ENCODE data around the gene NKTR.
"Not testable (repeated sequence)": the region's sequence is repeated elsewhere in the genome, so short reads cannot be mapped to it uniquely, and the experiment has no call there.

Gene NKTR

DNA sequence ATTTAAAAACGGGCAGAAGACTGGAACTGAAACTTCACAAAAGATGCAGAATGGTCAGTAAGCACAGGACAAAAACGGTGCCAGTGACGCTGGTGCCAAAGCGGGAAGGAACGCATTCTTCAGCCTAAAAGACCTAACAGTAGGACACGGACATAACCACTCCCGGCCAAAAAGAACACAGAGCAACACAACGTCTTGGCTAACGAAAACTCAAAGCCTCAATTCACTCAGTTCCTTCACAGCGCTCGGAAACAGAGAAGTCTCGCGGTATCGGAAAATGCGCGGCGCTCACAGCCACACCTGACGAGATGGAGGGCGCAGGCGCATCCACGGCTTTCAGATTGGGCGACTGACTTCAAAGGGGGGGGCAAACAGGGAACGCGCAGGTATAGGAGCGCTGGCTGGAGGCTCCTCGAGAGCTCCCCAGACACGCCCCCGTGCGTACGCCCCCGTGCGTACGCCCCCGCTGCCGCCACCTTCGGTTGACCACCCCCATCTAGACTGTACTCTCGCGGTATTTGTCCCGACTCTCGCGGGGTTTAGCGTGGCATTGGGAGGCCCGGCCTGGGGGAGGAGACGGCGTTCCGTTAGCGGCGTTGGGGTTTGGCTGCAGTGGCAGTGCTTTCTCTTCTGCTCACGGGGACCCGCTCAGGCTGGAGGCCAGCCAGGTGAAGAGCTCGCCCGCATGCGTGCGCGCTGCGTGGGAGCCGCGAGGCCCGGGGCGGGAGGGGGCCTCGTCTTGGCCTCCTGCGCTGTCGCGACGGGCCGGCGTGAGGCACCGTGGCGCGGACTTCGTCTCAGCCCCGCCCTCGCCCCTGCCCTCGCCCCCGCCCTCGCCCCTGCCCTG lies at the start of gene NKTR:
Gene NKTR, plus strand, starts transcription at position 576 of the 847 bp plus-strand sequence. CDS start 321 bp downstream, outside the sequence.
- DNase-seq: peak; percentile 95

DNA sequence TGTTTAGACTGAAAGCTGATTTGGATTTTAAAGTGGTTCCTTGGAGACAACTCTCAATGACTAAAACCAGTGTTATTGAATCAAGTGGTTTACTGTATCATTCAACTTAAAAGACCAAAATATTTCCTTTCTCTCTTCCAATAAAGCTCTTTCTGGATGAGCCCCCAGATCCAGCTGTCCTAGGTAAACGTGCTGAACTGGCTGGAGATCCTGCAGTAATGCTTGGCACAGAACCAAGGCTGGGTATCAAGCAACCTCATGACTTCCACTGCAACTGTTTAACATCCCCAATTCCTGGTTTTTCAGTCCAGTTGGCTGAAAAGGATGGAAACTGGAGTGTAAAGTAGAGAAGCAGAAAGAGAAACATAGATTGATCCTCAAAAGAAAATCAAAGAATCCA lies 47.7 kb upstream of the NKTR start:
- DNase-seq: no peak

DNA sequence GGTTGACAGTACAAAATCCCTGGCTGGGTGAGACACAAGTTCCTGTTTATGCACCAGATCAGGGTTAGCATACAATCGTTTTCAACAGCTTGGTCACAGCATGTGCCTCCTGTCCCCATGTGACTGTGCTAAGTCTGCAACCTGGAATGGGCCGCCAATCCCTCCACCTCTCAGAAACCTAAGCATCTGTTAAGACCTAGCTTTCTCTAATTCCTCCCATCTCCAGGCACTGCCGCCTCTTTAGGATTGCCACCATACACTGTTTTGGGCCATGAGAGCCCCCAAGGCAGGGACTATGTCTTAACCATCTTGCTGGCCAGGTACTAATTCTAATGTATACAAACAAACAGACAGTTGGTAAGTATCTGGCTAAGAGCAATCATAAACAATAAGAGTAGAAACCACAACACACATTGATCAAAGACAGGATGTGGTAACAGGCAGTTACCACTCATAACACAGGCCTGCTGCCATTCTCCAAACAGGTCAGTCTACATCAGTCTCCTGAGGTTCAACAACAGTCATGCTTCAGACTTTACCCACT lies 44.3 kb upstream of the NKTR start:
- no peak for DNase-seq

DNA sequence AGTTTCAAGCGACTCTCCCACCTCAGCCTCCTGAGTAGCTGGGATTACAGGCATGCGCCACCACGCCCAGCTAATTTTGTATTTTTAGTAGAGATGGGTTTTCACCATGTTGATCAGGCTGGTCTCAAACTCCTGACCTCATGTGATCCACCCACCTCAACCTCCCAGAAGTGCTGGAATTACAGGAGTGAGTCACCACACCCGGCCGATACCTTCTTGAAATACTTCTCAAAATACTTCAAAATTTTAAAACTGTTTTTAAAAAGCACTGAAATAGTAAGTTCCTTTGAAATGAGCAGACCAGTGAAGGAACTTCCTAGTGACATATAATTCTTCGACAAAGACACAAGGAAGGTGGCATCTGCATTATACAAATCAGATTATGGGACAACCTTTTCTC lies 43.7 kb upstream of the NKTR start:
- DNase-seq: not testable (repeated sequence)

DNA sequence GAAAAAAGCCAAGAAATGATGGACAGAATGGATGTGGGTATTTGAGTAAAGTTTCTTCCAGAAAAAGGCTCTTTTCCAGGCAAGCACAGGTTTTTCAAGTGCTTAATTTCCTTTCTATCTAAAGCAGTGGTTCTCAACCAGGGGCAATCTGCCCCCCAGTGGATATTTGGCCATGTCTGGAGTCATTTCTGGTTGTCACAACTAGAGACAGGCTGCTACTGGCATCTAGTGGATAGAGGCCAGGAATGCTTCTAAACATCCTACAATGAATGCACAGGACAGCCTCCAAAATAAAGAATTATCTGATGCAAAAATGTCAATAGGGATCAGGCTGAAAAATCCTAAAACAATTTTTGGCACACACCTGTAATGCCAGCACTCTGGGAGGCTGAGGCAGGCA lies 42.6 kb upstream of the NKTR start:
- no peak for DNase-seq

DNA sequence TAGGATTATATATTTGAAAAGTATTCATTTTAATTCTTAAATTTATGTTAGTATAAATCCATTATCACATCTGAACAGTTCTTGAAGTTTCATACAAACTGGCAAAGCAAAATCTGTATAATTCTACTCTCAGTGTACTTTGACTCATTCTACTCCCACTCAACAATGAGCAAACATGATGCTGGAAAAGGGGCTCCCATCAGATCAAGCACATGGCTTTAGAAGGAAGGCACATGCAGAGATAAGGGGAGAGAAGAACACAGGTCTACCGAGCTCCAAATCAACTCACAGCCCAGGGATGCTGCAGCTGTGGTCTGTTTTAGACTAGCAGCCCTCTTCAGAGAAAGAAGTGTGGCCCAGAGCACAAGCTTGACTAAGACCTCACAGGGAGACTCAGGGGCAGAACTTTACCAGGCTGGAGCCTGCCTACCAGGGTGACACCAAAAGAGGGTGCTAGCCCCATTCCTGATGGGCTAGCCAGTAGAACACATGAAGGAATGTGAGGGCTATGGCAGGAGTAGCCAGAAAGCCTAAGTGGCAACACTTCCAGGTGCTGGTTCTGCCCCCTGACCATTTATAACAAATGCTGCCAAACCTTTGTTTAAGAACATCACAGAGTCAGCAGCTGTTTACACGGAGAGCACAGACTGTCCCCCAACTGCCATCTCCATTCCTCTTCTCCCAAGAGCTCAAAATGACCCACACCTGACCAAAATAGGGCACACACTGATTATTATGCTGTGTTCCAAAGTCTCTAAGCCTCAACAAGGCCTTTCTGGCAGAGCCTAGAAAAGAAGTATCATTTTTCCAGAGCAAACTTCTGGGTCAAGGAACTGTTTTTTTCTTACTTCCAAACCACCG lies 38.2 kb upstream of the NKTR start:
- DNase-seq: no peak

DNA sequence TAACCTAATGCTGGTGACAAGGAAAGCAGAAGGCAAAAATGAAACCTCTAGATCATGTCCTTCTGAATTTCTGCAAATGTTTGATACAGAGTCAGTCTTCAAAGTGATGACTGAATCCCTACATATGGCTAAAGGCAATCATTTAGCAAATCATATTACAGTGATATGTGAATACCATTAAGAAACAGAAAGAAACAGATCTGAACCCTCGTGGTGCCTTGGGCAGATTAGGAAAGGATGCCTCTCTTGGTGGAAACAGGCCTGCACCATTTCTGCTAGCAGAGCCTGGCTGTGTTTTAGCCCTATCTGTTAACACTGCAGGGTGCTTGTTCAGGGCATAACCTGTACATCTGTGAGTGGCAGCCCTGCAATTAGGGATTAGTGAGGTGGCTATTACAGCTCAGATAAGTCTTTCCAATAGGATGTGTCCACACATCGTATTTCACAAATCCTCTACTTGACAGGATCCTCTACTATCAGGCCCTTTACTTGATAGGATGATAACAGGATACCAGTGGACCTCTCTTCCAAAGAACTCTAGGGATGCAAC lies 30.8 kb upstream of the NKTR start:
- DNase-seq: no peak

DNA sequence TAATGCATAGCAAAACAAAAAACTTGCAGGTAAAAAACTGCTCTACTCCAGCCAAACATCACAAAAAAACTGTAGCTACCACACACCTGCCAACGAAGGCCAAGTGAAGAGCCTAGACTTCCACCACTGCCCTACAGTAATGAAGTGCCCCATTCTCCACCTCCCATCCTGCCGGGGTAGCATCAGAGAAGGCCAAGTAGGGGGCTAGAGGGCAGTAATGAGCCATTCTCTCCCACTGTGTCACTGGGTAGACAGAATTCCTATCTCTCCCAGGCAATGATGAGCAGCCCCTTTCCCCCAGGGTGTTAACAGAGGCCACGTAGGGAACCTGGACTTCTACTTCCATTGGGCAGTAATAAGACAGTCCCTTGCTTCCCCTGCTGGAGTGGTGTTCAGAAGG lies 28.2 kb upstream of the NKTR start:
- DNase-seq: no peak

DNA sequence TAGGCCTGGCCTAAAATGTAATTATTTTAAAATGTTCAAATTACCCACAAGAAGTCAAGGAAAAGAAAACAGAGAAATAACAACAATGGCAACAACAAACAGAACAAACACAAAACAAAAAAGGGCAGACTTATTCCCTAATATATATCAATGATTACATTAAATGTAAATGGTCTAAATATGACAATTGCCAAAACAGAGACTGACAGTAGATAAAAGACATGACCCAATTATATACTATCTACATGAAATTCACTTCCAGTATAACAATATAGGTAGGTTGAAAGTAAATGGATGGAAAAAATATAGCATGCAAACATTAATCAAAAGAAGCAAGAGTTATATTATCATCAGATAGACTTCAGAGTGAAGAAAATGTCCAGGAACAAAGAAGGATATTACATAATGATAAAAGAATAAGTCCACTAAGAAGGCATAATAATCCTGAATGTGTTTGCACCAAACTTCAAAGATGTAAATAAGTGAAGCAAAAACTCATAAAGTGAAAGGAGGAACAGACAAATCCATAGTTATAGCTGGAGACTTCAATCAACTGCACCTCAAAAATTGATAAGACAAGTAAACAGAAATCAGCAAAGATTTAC lies 25.2 kb upstream of the NKTR start:
- DNase-seq: no peak

DNA sequence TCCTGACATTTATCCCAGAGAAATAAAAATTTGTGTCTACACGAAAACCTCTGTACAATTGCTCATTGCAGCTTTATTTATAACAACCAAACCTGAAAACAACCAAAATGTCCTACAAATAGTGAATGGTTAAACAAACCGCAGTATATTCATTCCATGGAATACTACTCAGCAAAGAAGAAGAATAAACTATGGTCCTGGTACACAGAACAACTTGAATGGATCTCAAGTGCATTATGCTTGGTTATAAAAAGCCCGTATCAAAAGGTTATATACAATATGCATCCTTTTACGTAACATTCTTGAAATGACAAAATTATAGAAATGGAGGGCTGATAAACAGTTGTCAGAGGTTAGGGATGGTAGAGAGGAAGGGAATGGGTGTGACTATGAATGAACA lies 22.4 kb upstream of the NKTR start:
- DNase-seq: no peak

DNA sequence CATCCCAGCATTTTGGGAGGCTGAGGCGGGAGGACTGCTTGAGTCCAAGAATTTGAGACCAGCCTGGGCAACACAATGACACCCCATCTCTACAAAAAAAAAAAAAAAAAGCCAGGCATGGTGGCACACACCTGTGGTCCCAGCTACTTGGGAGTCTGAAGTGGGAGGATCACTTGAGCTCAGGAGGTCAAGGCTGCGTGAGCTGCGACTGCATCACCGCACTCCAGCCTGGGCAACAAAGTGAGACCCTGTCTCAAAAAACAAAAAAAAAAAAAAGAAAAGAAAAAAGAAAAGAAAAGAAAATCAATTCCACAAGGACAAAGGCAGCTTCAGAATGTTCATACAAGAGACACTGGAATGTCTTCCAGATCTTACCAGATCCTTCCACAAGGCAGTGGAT lies 21.1 kb upstream of the NKTR start:
- DNase-seq: not testable (repeated sequence)

DNA sequence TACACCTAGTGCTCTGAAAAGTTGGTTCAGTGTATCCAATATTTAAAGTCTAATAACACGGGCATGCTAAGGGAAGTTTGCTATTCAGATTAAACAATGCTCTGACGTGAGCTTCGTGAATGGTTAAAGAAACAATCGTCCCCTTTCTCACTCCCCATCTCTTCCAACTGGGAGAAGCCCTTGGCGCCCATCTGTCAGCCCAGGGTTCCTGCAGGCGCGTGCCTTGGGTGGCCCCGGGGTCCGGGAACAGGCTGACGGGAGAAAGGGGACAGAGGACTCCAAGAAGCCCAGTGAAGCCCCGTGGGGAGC lies 19.1 kb upstream of the NKTR start:
- no peak for DNase-seq

DNA sequence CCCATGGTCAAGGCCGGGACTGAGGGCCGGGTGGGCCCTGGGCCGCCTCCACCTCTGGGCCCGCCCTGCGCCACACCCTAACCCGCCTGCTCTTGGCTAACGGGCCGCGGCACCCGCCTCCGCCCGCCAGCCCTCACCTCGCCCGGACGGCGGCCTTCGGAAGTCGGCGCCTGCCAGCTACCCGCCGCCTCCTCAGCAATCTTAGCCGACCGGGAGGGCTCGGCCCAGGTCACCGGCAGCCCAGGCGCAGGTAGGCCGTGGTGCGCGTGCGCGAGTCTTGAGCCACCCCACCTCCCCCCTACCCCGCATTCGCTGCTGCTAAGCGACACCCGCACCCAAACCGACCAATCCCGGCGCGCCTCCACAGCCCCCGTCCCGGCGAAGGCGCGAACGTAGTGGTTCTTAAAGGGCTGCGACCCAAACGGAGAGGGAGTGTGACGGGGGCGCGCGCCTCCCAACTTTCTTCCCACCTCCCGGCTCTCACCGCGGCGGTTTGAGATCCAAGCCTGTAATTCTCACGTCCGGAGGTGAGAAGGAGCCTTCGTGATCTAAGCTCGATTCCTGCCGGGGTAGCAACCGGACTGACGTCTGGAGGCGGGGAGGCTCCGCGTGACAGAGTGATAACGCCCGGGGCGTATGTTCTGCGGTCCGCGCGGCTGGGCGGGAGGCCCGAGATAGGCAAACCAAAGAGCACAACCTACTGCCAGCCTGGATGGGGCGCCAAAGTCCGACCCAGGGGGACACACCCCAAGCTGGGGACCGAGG lies 18.6 kb upstream of the NKTR start, which contains the start of gene SEC22C:
Gene SEC22C, minus strand, starts transcription at position 259 of the 765 bp plus-strand sequence. CDS start 12,921 bp downstream, outside the sequence.
- DNase-seq: peak; percentile 86

DNA sequence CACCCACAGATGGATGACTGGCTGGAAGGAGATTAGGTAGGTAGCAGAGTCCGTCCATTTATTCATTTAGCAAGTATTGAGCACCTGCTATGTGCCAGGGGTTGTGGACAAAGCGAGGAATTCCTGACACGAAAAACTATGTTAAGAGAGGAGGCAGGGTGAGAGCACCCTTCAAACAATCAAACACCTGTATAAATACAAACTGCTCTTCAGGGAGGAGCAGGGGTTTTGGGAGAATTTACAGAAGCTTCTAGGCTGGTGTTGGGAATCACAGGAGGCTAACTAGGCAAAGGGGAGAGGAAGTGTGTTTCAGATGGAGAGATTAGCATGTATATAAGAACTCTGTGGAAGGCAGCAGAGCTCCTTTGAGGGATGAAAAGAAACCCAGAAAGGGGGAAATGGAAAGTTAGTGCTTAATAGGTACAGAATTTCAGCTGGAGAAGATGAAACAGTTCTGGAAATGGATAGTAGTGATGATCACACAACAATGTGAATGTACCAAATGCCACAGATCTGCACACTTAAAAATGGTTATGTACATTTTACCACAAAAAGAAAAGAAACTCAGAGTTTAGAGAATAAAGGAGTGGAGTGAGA lies 17.9 kb upstream of the NKTR start:
- no peak for DNase-seq

DNA sequence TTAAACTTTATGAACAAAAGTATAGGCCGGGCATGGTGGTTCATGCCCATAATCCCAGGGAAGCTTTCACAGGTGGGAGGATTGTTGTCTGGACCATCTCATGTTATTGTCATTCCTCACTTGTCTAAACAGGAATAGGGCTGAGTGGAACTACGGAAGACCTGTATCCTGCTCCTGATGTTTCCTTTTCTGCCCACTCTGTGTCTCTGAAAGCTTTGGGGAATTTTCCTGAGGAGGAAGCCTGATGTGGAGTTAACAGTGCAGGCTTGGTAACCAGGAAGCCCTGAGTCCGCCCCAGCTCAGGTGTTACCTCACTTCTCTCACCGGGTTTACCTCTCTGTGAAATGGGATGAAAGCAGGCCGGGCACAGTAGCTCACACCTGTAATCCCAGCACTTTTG lies 11.9 kb upstream of the NKTR start:
- DNase-seq: no peak

DNA sequence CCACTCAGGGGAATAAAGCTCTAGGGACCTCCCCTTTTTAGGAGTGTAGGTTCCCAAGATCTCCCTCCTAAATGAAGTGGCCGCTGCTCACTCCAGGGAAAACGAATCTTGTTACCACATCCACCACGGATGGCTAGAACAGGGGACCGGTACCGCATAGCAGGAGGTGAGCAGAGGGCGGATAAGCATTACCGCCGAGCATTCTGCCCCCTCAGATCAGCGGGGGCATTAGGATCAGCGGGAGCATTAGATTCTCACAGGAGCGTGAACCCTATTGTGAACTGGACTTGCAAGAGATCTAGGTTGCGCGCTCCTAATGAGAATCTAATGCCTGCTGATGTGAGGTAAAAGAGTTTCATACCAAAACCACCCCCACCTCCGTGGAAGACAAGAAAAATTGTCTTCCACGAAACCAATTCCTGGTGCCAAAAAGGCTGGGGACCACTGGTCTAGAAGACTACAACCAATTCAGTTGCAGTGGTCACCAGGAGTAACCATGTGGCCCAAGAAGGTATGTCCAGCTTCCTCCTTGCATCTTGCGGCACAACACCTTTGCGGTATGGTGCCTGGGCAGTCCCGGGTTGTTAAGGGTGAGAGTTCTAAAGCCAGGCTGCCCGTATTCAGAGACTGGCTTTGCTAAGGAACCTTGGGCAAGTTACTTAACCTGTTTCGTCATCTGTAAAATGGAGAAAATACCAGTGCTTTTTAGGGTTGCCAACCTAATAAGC lies 10.9 kb upstream of the NKTR start:
- DNase-seq: no peak

DNA sequence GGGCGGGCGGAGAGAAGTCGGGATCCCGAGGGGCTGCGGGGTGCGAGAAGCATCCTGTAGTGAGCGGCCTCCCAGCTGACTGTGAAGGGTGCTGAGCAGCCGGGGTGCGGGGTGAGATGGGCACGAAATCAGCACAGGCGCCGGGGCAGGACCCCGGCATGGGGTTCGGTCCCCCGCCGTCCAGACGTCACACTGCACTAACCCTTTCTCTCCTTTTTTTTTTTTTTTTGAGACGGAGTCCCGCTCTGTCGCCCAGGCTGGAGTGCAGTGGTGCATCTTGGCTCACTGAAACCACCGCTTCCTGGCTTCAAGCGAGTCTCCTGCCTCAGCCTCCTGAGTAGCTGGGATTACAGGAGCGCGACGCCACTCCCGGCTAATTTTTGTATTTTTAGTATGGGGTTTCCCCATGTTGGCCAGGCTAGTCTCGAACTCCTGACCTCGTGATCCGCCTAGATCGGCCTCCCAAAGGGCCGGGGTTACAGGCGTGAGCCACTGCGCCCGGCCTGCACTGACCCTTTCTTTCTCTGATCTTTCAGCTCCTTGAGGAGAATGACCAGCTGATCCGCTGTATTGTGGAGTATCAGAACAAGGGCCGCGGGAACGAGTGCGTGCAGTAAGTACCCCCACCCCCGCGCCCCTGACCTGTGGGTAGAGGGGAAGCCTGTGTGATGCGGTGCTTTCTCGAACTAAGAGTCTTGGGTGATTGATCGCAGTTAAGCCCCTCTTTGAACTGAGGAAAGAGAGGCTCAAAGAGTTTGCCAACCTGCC lies 9.3 kb upstream of the NKTR start:
- DNase-seq: no peak

DNA sequence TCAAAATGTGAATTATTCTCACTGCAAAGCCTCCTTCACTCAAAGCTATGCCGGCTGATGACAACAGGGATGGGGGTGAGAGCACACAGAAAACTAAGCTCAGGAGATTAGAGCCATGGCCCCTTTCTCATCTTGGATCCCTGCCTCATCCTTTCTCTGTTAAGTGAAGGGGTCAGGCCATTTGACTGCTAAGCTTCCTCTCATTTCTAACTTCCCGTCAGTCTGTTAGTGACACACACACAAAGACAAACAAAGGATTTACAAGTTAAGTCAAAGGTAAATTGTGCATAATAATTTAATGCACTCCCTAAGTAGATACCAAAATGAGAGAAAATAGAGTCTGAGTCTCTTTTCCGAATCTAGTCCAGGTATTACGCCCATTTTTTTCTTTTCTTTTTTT lies 8.7 kb upstream of the NKTR start:
- DNase-seq: no peak

DNA sequence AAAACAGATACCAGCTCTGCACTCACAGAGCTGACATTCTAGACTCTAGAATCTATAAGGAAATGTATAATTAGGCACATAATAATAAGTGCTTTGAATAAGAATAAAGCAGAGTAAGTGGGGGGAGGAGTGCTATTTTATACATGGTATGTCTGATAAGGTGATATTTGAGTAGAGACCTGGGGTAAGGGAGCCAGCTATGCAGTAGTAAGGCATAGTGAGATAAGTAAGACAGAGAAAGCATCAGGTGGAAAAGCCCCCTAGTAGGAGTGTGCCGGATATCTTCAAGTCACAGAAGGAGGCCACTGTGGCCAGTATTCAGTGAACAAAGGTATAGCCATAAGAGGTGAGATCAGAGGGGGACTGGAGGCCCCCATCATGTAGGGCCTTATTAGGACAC lies 6.9 kb upstream of the NKTR start:
- no peak for DNase-seq

DNA sequence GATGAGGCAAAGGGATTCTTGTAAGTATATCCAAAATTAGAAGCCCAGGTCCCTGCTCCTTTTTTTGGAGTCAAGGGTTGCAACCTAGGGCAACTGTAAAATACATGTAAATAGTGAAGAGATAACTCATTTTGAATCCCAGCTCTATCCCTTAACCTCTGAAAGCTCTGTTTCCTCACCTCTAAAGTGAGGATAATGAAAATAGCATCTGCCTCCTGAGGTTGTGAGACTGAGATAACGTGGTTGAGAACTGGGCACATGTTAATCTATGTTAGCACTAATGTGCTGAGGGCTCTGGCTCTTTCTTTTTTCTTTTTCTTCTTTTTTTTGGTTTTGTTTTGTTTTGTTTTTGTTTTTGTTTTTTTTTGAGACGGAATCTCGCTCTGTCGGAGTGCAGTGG lies 4.8 kb upstream of the NKTR start:
- DNase-seq: no peak

Data from NCI-H1105 (cell line).